SK-N-SH (cell line): ENCODE data around the gene ANKS4B. TPM values are rescaled to one million over a fixed set of nuclear protein-coding genes. Genes with fewer than 3 reads are reported as not detected.

Source experiments
- CTCF ChIA-PET: fragments of 300-600, 350-600 bp; formaldehyde crosslinking; extraction: SDS; loops from one replicate; lab custom pipeline; 2021; lab: Yijun Ruan, JAX
- POLR2A ChIA-PET: fragments of 350-600 bp; sonication (Branson Sonifier 250); formaldehyde crosslinking; extraction: SDS; loops from one replicate; lab custom pipeline; 2020; ENCODE audit warnings: antibody characterized with exemption, inconsistent platforms; lab: Yijun Ruan, JAX
- DNase-seq: peaks from one replicate; pipeline ENCODE4 v3.0.0; 2012
- H2AFZ ChIP-seq: fragments of 200-600 bp; sonication (generic); 2 replicates; pipeline ENCODE4 v1.8.1; 2016; ENCODE audit warnings: antibody characterized with exemption, mild to moderate bottlenecking, low read depth
- H3F3A ChIP-seq: fragments of 200-600 bp; sonication (generic); replicated peaks from 2 replicates; pipeline ENCODE3; 2016; ENCODE audit warnings: antibody characterized with exemption, mild to moderate bottlenecking; ENCODE audit not compliant: insufficient read depth
- H3K27ac ChIP-seq, 2 experiments: fragments of 200-500 bp in 1 of 2; fragments of 200-600 bp in 1 of 2; sonication (Bioruptor generic) in 1 of 2; sonication (generic), shearing (Covaris generic) in 1 of 2; 2 replicates each; pipeline versions ENCODE4 v1.5.1 to v1.6.1; 2014 to 2016; ENCODE audit warnings: low read depth in 2 of 2, inconsistent platforms in 1 of 2, low read length in 1 of 2, mild to moderate bottlenecking in 1 of 2, mixed read lengths in 1 of 2
- H3K27me3 ChIP-seq: fragments of 200-600 bp; sonication (generic), shearing (Covaris generic); 2 replicates; pipeline ENCODE4 v1.6.1; 2016; ENCODE audit warnings: mixed run types; ENCODE audit not compliant: insufficient read depth
- H3K36me3 ChIP-seq, 2 experiments: fragments of 200-500 bp in 1 of 2; fragments of 200-600 bp in 1 of 2; sonication (Bioruptor generic) in 1 of 2; sonication (generic) in 1 of 2; replicated peaks in 1 of 2; 2 replicates each; pipeline versions ENCODE3 to v1.5.1; 2014 to 2016; ENCODE audit warnings: low read length in 1 of 2, mild to moderate bottlenecking in 1 of 2; ENCODE audit not compliant: insufficient read depth in 2 of 2, control insufficient read depth in 1 of 2
- H3K4me1 ChIP-seq, 2 experiments: fragments of 200-500 bp in 1 of 2; fragments of 200-600 bp in 1 of 2; sonication (Bioruptor generic) in 1 of 2; sonication (generic), shearing (Covaris generic) in 1 of 2; 2 replicates each; pipeline versions ENCODE4 v1.5.1 to v1.6.1; 2014 to 2016; ENCODE audit warnings: low read depth in 1 of 2, low read length in 1 of 2, mixed run types in 1 of 2; ENCODE audit not compliant: insufficient read depth in 2 of 2, control insufficient read depth in 1 of 2
- H3K4me2 ChIP-seq: fragments of 200-600 bp; sonication (generic), shearing (Covaris generic); 2 replicates; pipeline ENCODE4 v1.6.1; 2017; ENCODE audit warnings: mixed run types
- H3K4me3 ChIP-seq, 2 experiments: fragments of 200-500 bp in 1 of 2; fragments of 200-600 bp in 1 of 2; sonication (Bioruptor generic) in 1 of 2; sonication (generic), shearing (Covaris generic) in 1 of 2; 2 replicates each; pipeline versions ENCODE4 v1.5.1 to v1.8.1; 2014 to 2016; ENCODE audit warnings: low read depth in 2 of 2, inconsistent platforms in 1 of 2, low read length in 1 of 2, mild to moderate bottlenecking in 1 of 2, mixed read lengths in 1 of 2, moderate library complexity in 1 of 2
- H3K79me2 ChIP-seq: fragments of 200-600 bp; sonication (generic); 2 replicates; pipeline ENCODE4 v1.8.1; 2017; ENCODE audit warnings: mild to moderate bottlenecking; ENCODE audit not compliant: insufficient read depth
- H3K9ac ChIP-seq: fragments of 200-600 bp; sonication (generic); 2 replicates; pipeline ENCODE4 v1.6.1; 2017; ENCODE audit warnings: mixed run types
- H3K9me2 ChIP-seq: fragments of 200-600 bp; sonication (generic); 2 replicates; pipeline ENCODE4 v1.6.1; 2017; ENCODE audit warnings: mixed run types
- H3K9me3 ChIP-seq: fragments of 200-600 bp; sonication (generic); 2 replicates; pipeline ENCODE4 v1.6.1; 2017; ENCODE audit warnings: mixed run types, mild to moderate bottlenecking, moderate library complexity
- H4K20me1 ChIP-seq: fragments of 200-600 bp; sonication (generic); 2 replicates; pipeline ENCODE4 v1.6.1; 2017; ENCODE audit warnings: mild to moderate bottlenecking, mixed run types; ENCODE audit not compliant: insufficient read depth
- ELF1 ChIP-seq: IDR thresholded peaks from 2 replicates; pipeline ENCODE4 v1.4.0; 2012
- EP300 ChIP-seq, 2 experiments: IDR thresholded peaks; 2 replicates each; pipeline versions ENCODE4 v1.4.0 to v1.6.1; 2012; ENCODE audit warnings: borderline replicate concordance in 1 of 2, low read depth in 1 of 2, low read length in 1 of 2
- EZH2phosphoT487 ChIP-seq: fragments of 200-600 bp; sonication (generic); IDR thresholded peaks from 2 replicates; pipeline ENCODE4 v1.6.1; 2017; ENCODE audit warnings: low read depth, mixed run types, mild to moderate bottlenecking, antibody characterized with exemption, moderate library complexity, borderline replicate concordance
- FOSL2 ChIP-seq: IDR thresholded peaks from 2 replicates; pipeline ENCODE4 v1.4.0; 2012; ENCODE audit warnings: low read depth, mild to moderate bottlenecking, moderate library complexity, borderline replicate concordance
- FOXJ3 ChIP-seq: sonication (generic); formaldehyde crosslinking; IDR thresholded peaks from 2 replicates; pipeline ENCODE4 v1.5.1; 2020; ENCODE audit warnings: mild to moderate bottlenecking, missing genetic modification reagents
- FOXM1 ChIP-seq: IDR thresholded peaks from 2 replicates; pipeline ENCODE4 v1.4.0; 2012; ENCODE audit warnings: low read depth, mild to moderate bottlenecking
- GATA2 ChIP-seq: sonication (generic); formaldehyde crosslinking; IDR thresholded peaks from 2 replicates; pipeline ENCODE4 v1.5.0; 2020; ENCODE audit warnings: mild to moderate bottlenecking, missing genetic modification reagents
- JUND ChIP-seq: IDR thresholded peaks from 2 replicates; pipeline ENCODE4 v1.4.0; 2012
- MEF2A ChIP-seq: IDR thresholded peaks from 2 replicates; pipeline ENCODE4 v1.4.0; 2012; ENCODE audit warnings: low read depth, borderline replicate concordance
- MXI1 ChIP-seq: IDR thresholded peaks from 2 replicates; pipeline ENCODE4 v1.6.1; 2012; ENCODE audit warnings: mild to moderate bottlenecking, low read depth, low read length, improper control_type of control experiment
- NRF1 ChIP-seq: IDR thresholded peaks from 2 replicates; pipeline ENCODE4 v1.6.1; 2012; ENCODE audit warnings: low read depth, mild to moderate bottlenecking, low read length
- RCOR1 ChIP-seq: fragments of 150-350 bp; IDR thresholded peaks from 2 replicates; pipeline ENCODE4 v1.6.1; 2017; ENCODE audit warnings: antibody characterized with exemption, low read length
- RFX5 ChIP-seq: IDR thresholded peaks from 2 replicates; pipeline ENCODE4 v1.6.1; 2012; ENCODE audit warnings: mild to moderate bottlenecking, improper control_type of control experiment, low read length
- SIN3A ChIP-seq: IDR thresholded peaks from 2 replicates; pipeline ENCODE4 v1.6.1; 2012; ENCODE audit warnings: low read depth, mild to moderate bottlenecking, low read length, moderate library complexity, borderline replicate concordance
- TEAD4 ChIP-seq: IDR thresholded peaks from 2 replicates; pipeline ENCODE4 v1.4.0; 2012; ENCODE audit warnings: mild to moderate bottlenecking, borderline replicate concordance; ENCODE audit not compliant: insufficient read depth
- YY1 ChIP-seq: IDR thresholded peaks from 2 replicates; pipeline ENCODE4 v1.4.0; 2012; ENCODE audit warnings: low read depth, mild to moderate bottlenecking
- WGBS: methylation state at CpG from one replicate; pipeline ENCODE4 v1.1.6; 2017; ENCODE audit warnings: low lambda C conversion rate; 5-methylcytosine and 5-hydroxymethylcytosine counted together
- polyA plus RNA-seq, 3 experiments: library from polyadenylated mRNA; depleted of rRNA; stranded (reverse); fragments of >200 nt; gene quantifications; 2 replicates each; pipeline ENCODE4 v1.2.3, GENCODE V29; 2012
- TF ChIP-seq, protein P1 (sequence below): IDR thresholded peaks from 2 replicates; pipeline ENCODE4 v1.4.0; 2012; ENCODE audit warnings: low read depth, borderline replicate concordance
- TF ChIP-seq, protein P2 (sequence below): fragments of 150-350 bp; IDR thresholded peaks from 2 replicates; pipeline ENCODE4 v1.6.1; 2016; ENCODE audit warnings: mild to moderate bottlenecking, low read depth, low read length
- TF ChIP-seq, protein P3 (sequence below): IDR thresholded peaks from 2 replicates; pipeline ENCODE4 v1.4.0; 2012; ENCODE audit warnings: low read depth
- TF ChIP-seq, protein P4 (sequence below): IDR thresholded peaks from 2 replicates; pipeline ENCODE4 v1.4.0; 2012; ENCODE audit warnings: low read depth, borderline replicate concordance
- TF ChIP-seq, protein P5 (sequence below): fragments of 200-600 bp; sonication (generic); IDR thresholded peaks from 2 replicates; pipeline ENCODE4 v1.6.1; 2017; ENCODE audit warnings: antibody characterized with exemption, mild to moderate bottlenecking, moderate library complexity

ANKS4B gene
- polyA plus RNA-seq, 1 of the 3 experiments (the other 2 are of a cell fraction): not detected

DNA sequence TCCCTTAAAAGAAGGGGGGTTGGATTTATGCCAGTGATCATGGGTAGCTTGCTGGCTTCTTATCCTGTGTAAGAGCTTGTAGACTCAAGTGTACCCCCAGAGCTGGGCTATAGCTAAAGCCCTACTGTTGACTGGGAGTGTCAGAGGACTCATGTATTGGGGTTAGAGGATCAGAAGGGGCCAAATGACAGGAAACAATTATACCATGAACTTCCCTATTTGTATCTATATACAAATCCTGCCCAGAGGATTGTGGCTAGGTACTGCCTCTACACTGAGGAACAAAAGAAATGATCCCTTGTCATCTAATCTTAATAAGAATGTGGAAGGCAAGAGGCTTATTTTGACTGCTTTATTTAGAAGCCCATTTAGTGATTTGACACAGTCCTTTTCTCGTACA, 36.4 kb upstream of the ANKS4B start:
- Histone ChIP-seq H3K79me2 (no peaks in the 10 kb centered on the region), H3K9me3 (no peaks in the 10 kb centered on the region), H3K4me2 (no peak overlapping the region), H3K36me3 (no peaks in the 10 kb centered on the region), H3K4me3 (no peak overlapping the region), H3K27ac (no peak overlapping the region), H3K4me1 (no peaks in the 10 kb centered on the region; a peak in 1 of 4 replicates), H3K27me3 (no peaks in the 10 kb centered on the region; the same call in 1 of the 2 replicates), H3K9me2 (no peaks in the 10 kb centered on the region), H4K20me1 (no peaks in the 10 kb centered on the region), H3K9ac (no peak overlapping the region), H2AFZ (no peak overlapping the region), H3F3A (no peaks in the 10 kb centered on the region)
- DNase-seq: no peak
- 44% methylated on average over 1 of the region's 1 CpG for WGBS
- no peak for TF ChIP-seq MEF2A
- no peak for TF ChIP-seq YY1
- no peak for TF ChIP-seq TEAD4
- no peak for TF ChIP-seq NRF1
- POLR2A ChIA-PET: no interaction called here
- CTCF ChIA-PET: interaction anchor here (1.1 kb wide), 1 partner anchor 8 kb away, joined by 4 read pairs; no protein-coding TSS in a partner anchor

DNA sequence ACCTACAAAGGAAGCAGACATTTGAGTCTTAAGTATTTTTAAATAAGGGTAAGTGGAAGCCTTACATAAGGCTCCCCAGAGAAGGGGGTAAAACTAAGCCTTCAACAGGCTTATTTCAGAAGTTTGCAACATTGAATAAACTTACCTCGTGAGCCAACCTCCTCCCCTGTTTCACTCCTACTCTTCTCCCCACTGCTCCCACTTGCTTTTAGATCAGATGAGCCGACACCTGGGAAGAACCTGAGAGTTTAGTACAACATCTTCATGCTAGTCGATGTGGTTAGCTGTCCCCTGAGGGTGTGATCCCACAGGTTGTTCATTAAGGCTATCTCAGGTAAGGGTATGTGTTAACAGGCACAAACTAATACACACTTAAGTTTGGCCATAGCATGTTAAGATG, 35.9 kb upstream of the ANKS4B start:
- H3K36me3 ChIP-seq: no peaks in the 10 kb centered on the region

More for the DNA sequence above, 35.9 kb upstream of the ANKS4B start:
- TF ChIP-seq FOSL2: no peak
- no peak for TF ChIP-seq MEF2A
- TF ChIP-seq, protein P1, sequence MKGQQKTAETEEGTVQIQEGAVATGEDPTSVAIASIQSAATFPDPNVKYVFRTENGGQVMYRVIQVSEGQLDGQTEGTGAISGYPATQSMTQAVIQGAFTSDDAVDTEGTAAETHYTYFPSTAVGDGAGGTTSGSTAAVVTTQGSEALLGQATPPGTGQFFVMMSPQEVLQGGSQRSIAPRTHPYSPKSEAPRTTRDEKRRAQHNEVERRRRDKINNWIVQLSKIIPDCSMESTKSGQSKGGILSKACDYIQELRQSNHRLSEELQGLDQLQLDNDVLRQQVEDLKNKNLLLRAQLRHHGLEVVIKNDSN: no peak
- TF ChIP-seq RCOR1: no peak
- TF ChIP-seq, protein P2, sequence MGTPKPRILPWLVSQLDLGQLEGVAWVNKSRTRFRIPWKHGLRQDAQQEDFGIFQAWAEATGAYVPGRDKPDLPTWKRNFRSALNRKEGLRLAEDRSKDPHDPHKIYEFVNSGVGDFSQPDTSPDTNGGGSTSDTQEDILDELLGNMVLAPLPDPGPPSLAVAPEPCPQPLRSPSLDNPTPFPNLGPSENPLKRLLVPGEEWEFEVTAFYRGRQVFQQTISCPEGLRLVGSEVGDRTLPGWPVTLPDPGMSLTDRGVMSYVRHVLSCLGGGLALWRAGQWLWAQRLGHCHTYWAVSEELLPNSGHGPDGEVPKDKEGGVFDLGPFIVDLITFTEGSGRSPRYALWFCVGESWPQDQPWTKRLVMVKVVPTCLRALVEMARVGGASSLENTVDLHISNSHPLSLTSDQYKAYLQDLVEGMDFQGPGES: no peak
- no peak for TF ChIP-seq RFX5
- no peak for TF ChIP-seq SIN3A
- TF ChIP-seq, protein P3, sequence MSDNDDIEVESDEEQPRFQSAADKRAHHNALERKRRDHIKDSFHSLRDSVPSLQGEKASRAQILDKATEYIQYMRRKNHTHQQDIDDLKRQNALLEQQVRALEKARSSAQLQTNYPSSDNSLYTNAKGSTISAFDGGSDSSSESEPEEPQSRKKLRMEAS: no peak
- TF ChIP-seq ELF1: no peak
- TF ChIP-seq EP300 (IDR thresholded peaks at IDR 0.05; ENCODE audit: borderline replicate concordance in 1 of 2, low read depth in 1 of 2, low read length in 1 of 2): no peak
- no peak for TF ChIP-seq MXI1
- no peak for TF ChIP-seq GATA2 (CRISPR knock-in tag)
- no peak for TF ChIP-seq TEAD4
- TF ChIP-seq FOXJ3: no peak
- TF ChIP-seq, protein P4, sequence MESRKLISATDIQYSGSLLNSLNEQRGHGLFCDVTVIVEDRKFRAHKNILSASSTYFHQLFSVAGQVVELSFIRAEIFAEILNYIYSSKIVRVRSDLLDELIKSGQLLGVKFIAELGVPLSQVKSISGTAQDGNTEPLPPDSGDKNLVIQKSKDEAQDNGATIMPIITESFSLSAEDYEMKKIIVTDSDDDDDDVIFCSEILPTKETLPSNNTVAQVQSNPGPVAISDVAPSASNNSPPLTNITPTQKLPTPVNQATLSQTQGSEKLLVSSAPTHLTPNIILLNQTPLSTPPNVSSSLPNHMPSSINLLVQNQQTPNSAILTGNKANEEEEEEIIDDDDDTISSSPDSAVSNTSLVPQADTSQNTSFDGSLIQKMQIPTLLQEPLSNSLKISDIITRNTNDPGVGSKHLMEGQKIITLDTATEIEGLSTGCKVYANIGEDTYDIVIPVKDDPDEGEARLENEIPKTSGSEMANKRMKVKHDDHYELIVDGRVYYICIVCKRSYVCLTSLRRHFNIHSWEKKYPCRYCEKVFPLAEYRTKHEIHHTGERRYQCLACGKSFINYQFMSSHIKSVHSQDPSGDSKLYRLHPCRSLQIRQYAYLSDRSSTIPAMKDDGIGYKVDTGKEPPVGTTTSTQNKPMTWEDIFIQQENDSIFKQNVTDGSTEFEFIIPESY: no peak
- TF ChIP-seq, protein P5, sequence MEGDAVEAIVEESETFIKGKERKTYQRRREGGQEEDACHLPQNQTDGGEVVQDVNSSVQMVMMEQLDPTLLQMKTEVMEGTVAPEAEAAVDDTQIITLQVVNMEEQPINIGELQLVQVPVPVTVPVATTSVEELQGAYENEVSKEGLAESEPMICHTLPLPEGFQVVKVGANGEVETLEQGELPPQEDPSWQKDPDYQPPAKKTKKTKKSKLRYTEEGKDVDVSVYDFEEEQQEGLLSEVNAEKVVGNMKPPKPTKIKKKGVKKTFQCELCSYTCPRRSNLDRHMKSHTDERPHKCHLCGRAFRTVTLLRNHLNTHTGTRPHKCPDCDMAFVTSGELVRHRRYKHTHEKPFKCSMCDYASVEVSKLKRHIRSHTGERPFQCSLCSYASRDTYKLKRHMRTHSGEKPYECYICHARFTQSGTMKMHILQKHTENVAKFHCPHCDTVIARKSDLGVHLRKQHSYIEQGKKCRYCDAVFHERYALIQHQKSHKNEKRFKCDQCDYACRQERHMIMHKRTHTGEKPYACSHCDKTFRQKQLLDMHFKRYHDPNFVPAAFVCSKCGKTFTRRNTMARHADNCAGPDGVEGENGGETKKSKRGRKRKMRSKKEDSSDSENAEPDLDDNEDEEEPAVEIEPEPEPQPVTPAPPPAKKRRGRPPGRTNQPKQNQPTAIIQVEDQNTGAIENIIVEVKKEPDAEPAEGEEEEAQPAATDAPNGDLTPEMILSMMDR: no peak
- TF ChIP-seq JUND: no peak
- TF ChIP-seq FOXM1: no peak
- no peak for TF ChIP-seq NRF1
- no peak for TF ChIP-seq EZH2phosphoT487
- Histone ChIP-seq H3K4me2 (no peak overlapping the region), H3K27ac (no peak overlapping the region), H3F3A (no peaks in the 10 kb centered on the region), H4K20me1 (no peaks in the 10 kb centered on the region), H3K79me2 (no peaks in the 10 kb centered on the region), H2AFZ (no peak overlapping the region), H3K27me3 (no peaks in the 10 kb centered on the region; the same call in 1 of the 2 replicates), H3K4me1 (no peaks in the 10 kb centered on the region; a peak in 1 of 4 replicates), H3K9me2 (no peaks in the 10 kb centered on the region), H3K9me3 (no peaks in the 10 kb centered on the region), H3K4me3 (no peak overlapping the region), H3K9ac (no peak overlapping the region)
- ChIA-PET CTCF (interaction anchor here (0.7 to 1.1 kb wide), 2 partner anchors 9 to 437 kb away, joined by 3 to 4 read pairs; no protein-coding TSS in a partner anchor), POLR2A (no interaction called here)
- 41% methylated on average over 3 of the region's 3 CpGs for WGBS
- DNase-seq: no peak
